Stimulated activated effector memory CD8-positive, alpha-beta T cell treated with anti-CD3 and anti-CD28 coated beads, Interleukin-12 subunit alpha, Interleukin-12 subunit beta, amount 100 ng/mL, for 72 hours (primary cell): ENCODE results near the gene POLR1G.
A peak's percentile ranks its signal among the peaks of the same experiment; 100 is the strongest.
"Not testable (repeated sequence)": the region's sequence is repeated elsewhere in the genome, so short reads cannot be mapped to it uniquely, and the experiment has no call there.

Source experiments
- ATAC-seq: fragments of 150-1000 bp; cut with Tn5 transposase; 2 replicates; pipeline ENCODE4 v1.10.0; 2021
- DNase-seq, 2 donors: peaks; one replicate each; pipeline ENCODE4 v3.0.0; 2021 to 2022; ENCODE audit warnings: low spot score in 2 of 2
- H3K27ac Mint-ChIP-seq: one replicate; pipeline ENCODE4 v1.8.0; 2022; ENCODE audit warnings: mild to moderate bottlenecking, mixed read lengths
- H3K36me3 Mint-ChIP-seq: one replicate; pipeline ENCODE4 v1.8.0; 2022; ENCODE audit warnings: mild to moderate bottlenecking, mixed read lengths
- H3K4me1 Mint-ChIP-seq: one replicate; pipeline ENCODE4 v1.8.0; 2022; ENCODE audit warnings: mixed read lengths
- H3K4me3 Mint-ChIP-seq: one replicate; pipeline ENCODE4 v1.8.0; 2022; ENCODE audit warnings: mild to moderate bottlenecking, mixed read lengths
- H3K9me3 Mint-ChIP-seq: one replicate; pipeline ENCODE4 v1.8.0; 2022; ENCODE audit warnings: mixed read lengths

Gene POLR1G

DNA sequence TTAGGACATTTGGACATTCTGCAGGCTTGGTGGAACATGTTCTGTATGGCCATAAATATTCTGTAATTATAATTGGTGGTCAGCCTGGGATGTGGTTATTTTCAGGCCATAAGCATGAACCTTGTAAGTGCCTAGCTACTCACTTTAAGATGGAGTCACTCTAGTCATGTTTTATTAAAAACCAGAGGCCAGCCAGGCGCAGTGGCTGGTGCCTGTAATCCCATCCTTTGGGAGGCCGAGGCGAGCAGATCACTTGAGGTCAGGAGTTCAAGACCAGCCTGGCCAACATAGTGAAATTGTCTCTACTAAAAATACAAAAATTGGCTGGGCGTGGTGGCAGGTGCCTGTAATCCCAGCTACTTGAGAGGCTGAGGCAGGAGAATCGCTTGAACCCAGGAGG, 1.1 kb downstream of the POLR1G start:
- Mint-ChIP-seq H3K4me3 (peak overlapping the region; percentile 87), H3K36me3 (peaks cover 67% of the 10 kb centered on the region), H3K27ac (peak overlapping the region; percentile 63), H3K4me1 (peaks cover 56% of the 10 kb centered on the region)
- DNase-seq, ATAC-seq, H3K9me3 Mint-ChIP-seq: not testable (repeated sequence)

DNA sequence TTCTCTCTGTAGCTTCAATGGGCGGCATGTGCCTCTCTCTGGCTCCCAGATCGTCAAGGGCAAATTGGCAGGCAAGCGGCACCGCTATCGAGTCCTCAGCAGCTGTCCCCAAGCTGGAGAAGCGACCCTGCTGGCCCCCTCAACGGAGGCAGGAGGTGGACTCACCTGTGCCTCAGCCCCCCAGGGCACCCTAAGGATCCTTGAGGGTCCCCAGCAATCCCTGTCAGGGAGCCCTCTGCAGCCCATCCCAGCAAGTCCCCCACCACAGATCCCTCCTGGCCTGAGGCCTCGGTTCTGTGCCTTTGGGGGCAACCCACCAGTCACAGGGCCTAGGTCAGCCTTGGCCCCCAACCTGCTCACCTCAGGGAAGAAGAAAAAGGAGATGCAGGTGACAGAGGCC, 1.7 kb downstream of the POLR1G start:
- peak overlapping the region; percentile 87 for H3K4me3 Mint-ChIP-seq
- H3K27ac Mint-ChIP-seq: peak overlapping the region; percentile 63
- H3K36me3 Mint-ChIP-seq: peaks cover 72% of the 10 kb centered on the region

DNA sequence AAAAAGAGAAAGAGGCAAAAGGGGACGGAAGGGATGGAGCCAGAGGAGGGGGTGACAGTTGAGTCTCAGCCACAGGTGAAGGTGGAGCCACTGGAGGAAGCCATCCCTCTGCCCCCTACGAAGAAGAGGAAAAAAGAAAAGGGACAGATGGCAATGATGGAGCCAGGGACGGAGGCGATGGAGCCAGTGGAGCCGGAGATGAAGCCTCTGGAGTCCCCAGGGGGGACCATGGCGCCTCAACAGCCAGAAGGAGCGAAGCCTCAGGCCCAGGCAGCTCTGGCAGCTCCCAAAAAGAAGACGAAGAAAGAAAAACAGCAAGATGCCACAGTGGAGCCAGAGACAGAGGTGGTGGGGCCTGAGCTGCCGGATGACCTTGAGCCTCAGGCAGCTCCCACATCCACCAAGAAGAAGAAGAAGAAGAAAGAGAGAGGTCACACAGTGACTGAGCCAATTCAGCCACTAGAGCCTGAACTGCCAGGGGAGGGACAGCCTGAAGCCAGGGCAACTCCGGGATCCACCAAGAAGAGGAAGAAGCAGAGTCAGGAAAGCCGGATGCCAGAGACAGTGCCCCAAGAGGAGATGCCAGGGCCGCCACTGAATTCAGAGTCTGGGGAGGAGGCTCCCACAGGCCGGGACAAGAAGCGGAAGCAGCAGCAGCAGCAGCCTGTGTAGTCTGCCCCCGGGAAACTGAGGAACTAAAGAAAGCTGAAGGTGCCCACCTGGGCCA, 2.5 kb downstream of the POLR1G start:
- peak overlapping the region; percentile 63 for H3K27ac Mint-ChIP-seq

More for the DNA sequence above, 1.7 kb downstream of the POLR1G start:
- ATAC-seq (no peak), DNase-seq (no peak)
- Mint-ChIP-seq H3K9me3 (no peaks in the 10 kb centered on the region), H3K4me1 (peaks cover 56% of the 10 kb centered on the region)

DNA sequence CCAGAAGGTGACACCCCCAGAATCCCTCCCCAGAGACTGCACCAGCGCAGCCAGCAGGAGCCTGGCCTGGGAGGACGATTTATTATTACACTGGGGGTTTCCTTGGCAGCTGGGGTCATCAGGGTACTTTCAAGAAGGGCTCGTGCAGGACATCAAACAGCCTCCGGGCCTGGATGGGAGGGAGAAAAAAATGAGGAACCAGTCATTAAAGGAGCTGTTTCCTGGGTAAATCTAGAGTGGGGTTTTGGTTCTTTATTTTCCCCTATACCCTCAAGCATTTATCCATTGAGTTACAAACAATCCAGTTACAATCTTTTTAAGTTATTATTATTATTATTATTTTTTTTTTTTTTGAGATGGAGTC, 3.1 kb downstream of the POLR1G start:
- no peak for DNase-seq
- H3K9me3 Mint-ChIP-seq: no peaks in the 10 kb centered on the region
- no peak overlapping the region for H3K4me3 Mint-ChIP-seq
- ATAC-seq: no peak
- H3K36me3 Mint-ChIP-seq: peaks cover 83% of the 10 kb centered on the region
- peaks cover 44% of the 10 kb centered on the region for H3K4me1 Mint-ChIP-seq
- peak overlapping the region; percentile 63 for H3K27ac Mint-ChIP-seq

More for the DNA sequence above, 2.5 kb downstream of the POLR1G start:
- ATAC-seq (no peak), DNase-seq (no peak)
- peaks cover 81% of the 10 kb centered on the region for H3K36me3 Mint-ChIP-seq
- H3K4me3 Mint-ChIP-seq: no peak overlapping the region
- peaks cover 49% of the 10 kb centered on the region for H3K4me1 Mint-ChIP-seq
- no peaks in the 10 kb centered on the region for H3K9me3 Mint-ChIP-seq

DNA sequence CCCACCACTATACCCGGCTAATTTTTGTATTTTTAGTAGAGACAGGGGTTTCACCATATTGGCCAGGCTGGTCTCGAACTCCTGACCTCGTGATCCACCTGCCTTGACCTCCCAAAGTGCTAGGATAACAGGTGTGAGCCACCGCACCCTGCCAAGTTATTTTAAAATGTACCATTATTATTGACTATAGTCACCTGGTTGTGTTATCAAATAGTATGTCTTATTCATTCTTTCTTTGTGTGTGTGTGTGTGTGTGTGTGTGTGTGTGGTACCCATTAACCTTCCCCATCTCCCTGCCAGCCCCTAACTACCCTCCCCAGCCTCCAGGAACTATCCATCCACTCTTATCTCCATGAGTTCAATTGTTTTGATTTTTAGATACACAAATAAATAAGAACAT, 3.9 kb downstream of the POLR1G start:
- DNase-seq, H3K27ac Mint-ChIP-seq, H3K4me3 Mint-ChIP-seq, H3K9me3 Mint-ChIP-seq, ATAC-seq: not testable (repeated sequence)
- Mint-ChIP-seq H3K4me1 (peaks cover 36% of the 10 kb centered on the region), H3K36me3 (peaks cover 83% of the 10 kb centered on the region)

DNA sequence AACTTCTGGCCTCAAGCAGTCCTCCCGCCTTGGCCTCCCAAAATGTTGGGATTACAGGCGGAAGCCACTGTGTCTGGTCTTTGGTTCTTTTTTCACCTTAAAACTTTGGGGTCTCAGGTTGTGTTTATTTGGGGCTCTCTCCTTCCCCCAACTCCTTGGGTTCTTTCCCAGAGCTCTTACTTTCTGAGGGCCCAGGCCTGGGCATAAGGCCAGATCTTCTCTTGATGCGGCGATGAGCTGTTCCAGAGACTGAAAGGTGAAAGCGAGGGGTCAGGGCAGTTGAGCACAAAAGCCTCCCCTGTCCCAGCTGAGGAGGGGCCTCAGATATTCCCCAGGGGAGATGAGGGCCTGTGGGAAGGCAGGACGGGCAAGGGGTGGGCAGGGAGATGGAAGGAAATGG, 7.1 kb downstream of the POLR1G start:
- peaks cover 97% of the 10 kb centered on the region for H3K36me3 Mint-ChIP-seq
- no peak for DNase-seq
- H3K27ac Mint-ChIP-seq: no peak overlapping the region
- peaks cover 12% of the 10 kb centered on the region for H3K4me1 Mint-ChIP-seq
- no peak overlapping the region for H3K4me3 Mint-ChIP-seq
- ATAC-seq: no peak
- H3K9me3 Mint-ChIP-seq: no peaks in the 10 kb centered on the region

DNA sequence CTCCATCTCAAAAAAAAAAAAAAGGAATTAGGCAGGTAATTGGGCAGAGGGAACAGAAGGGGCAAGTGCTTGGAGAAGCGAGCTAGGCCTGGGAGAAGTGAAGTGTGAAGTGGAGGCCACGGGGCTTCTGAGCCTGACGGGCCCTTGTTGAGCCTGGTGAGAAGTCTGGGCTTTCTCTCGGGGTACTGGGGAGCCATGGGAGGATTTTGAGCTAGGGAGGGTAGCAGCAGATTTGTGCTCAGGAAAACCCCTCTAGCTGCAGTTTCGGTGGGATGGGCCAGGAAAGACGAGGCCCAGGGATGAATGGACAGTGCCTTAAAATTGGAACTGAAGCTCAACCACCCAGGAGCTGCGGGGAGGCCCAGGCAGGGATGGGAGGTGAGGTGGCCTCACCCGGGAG, 8.0 kb downstream of the POLR1G start:
- ATAC-seq (no peak), DNase-seq (no peak)
- Mint-ChIP-seq H3K27ac (no peak overlapping the region), H3K4me3 (no peak overlapping the region), H3K4me1 (peaks cover 12% of the 10 kb centered on the region), H3K9me3 (no peaks in the 10 kb centered on the region), H3K36me3 (peaks cover 89% of the 10 kb centered on the region)

DNA sequence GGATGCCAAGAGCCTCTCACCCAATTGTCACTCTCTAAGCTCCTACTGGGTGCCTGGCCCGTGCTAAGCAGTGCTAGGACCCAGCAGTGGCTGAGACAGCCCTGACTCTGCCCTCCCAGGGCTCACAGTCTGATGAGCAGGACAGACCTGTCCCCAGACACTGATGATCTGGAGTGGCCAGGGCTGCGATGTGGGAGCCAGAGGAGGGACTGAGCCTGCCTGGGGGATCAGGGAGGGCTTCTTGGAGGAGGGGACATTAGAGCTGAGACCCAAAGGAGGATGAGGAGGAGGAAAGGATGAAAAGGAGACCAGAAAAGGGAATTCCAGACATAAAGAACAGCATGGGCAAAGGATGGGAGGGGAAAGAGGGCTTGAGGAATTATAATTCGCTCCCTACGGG, 10.7 kb downstream of the POLR1G start:
- H3K4me3 Mint-ChIP-seq: no peak overlapping the region
- no peak for ATAC-seq
- no peak overlapping the region for H3K27ac Mint-ChIP-seq
- peaks cover 31% of the 10 kb centered on the region for H3K4me1 Mint-ChIP-seq
- no peaks in the 10 kb centered on the region for H3K9me3 Mint-ChIP-seq
- peaks cover 86% of the 10 kb centered on the region for H3K36me3 Mint-ChIP-seq
- no peak for DNase-seq

DNA sequence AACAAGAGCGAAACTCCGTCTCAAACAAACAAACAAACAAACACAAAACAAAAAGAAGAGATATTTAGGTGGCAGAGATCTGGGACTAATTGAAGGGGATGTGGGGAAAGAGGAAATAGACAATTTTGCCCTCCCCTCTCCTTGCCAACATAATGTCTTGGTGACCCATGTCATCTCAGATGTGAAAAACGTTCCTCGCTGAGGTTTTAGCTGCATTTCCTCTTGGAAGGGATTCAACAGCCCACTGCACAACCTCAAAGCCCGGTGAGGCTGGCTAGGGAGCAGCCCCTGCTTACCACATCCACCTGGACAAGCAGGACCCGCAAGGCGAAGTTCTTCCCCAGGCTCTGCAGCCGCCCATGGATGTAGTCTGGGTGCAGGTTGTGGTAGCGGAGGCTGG, 12.4 kb downstream of the POLR1G start:
- Mint-ChIP-seq H3K27ac (peak overlapping the region; percentile 52), H3K9me3 (no peaks in the 10 kb centered on the region), H3K4me3 (no peak overlapping the region), H3K36me3 (peaks cover 82% of the 10 kb centered on the region), H3K4me1 (peaks cover 47% of the 10 kb centered on the region)
- ATAC-seq (no peak), DNase-seq (no peak)

DNA sequence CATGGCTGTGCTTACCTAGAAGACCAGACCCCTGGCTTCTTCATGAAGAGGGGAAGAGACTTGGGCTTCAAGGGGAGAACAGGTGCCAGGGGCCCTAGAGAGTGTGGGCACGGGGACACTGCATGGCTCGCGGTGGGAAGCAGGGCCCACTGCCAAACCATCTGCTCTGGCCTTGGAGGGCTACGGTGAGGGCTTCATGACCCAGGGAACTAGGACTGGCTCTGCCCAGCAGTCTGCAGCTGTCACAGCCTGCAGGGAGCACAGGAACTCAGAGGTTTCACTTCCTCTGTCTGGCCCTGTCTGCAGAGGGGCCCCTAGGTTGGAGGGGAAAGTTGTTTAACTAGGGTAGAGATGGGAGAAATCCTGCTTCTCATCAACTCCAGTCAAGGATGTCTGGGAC, 13.0 kb downstream of the POLR1G start:
- Mint-ChIP-seq H3K36me3 (peaks cover 77% of the 10 kb centered on the region), H3K4me1 (peaks cover 53% of the 10 kb centered on the region), H3K4me3 (no peak overlapping the region), H3K9me3 (no peaks in the 10 kb centered on the region), H3K27ac (peak overlapping the region; percentile 52)
- no peak for ATAC-seq
- no peak for DNase-seq

DNA sequence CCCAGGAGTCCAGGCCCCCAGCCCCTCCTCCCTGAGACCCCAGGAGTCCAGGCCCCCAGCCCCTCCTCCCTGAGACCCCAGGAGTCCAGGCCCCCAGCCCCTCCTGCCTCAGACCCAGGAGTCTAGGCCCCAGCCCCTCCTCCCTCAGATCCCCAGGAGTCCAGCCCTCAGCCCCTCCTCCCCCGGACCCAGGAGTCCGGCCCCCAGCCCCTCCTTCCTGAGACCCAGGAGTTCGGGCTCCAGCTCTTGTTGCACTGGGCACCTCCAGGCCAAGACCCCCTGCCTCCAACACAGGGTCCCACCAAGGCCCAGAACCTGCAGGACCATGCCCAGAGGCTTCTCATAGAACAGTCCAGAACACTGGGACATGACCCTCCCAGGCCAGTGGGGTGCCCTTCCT, 13.5 kb downstream of the POLR1G start:
- peak overlapping the region; percentile 88 for H3K27ac Mint-ChIP-seq
- DNase-seq (no peak), ATAC-seq (no peak)
- H3K4me3 Mint-ChIP-seq: peak overlapping the region; percentile 23
- peaks cover 56% of the 10 kb centered on the region for H3K4me1 Mint-ChIP-seq
- no peaks in the 10 kb centered on the region for H3K9me3 Mint-ChIP-seq
- H3K36me3 Mint-ChIP-seq: peaks cover 72% of the 10 kb centered on the region

DNA sequence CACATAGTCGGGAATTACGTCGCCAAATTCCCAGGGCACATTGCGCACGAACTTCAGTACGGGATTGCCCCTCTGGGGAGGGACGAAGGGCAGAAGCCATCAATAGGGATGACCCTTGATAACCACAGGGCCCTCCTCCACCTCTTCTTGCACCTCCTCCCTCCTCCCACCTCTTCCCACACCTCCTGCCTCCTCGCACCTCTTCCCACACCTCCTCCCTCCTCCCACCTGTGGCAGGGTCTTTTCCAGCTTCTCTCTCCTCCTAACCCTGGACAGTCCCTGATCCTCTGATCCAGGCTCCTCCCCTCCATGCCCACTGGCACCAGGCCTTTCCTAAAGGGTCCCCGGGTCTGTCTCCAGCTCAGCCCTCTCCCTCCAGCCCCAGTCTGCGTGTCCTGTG, 13.9 kb downstream of the POLR1G start:
- DNase-seq: no peak
- Mint-ChIP-seq H3K9me3 (no peaks in the 10 kb centered on the region), H3K36me3 (peaks cover 67% of the 10 kb centered on the region), H3K27ac (peak overlapping the region; percentile 88), H3K4me3 (peak overlapping the region; percentile 23), H3K4me1 (peaks cover 56% of the 10 kb centered on the region)
- no peak for ATAC-seq

DNA sequence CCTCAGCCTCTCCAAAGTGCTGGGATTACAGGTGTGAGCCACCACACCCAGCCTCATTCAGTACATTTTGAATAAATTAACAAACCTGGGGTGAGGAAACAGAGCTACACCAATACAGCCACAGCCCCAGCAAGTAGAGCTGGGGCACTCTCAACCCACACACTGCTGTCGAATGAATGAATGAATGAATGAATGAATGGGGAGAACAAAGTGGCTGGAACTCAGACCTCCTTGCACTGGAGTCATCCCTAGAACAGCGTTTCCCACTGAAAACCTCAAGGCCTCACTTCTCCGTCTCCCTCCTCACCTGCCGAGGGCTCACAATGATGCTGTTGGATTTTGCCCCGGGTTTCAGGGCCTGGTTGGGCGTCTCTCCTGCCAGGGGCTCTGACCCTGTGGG, 14.4 kb downstream of the POLR1G start:
- Mint-ChIP-seq H3K9me3 (no peaks in the 10 kb centered on the region), H3K4me3 (peak overlapping the region; percentile 23)

DNA sequence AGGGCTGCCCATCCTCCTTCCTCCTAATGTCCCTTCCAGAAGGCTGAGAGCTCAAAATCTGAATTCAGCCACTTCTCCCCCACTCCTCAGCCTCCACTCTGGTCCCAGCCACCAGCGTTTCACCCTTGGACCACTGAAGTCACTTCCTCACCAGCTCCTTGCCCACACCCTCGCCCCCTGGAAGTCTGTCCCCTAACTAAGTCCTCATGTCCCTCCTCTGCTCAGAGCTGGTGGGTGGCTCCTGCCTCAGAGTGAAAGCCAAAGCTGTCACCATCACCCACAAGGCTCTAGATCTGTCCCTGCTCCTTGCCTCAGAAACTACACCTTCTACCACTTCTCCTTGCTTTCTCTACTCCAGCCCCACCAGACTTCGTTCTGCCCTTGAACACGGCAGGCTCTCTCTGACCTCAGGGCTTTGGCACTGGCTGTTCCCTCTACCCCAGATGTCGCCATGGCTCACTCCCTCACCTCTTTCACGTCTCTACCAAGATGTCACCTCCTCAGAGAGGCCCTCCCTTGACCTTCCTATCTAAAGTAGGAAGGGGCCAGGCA, 15.6 kb downstream of the POLR1G start:
- DNase-seq: no peak
- H3K4me1 Mint-ChIP-seq: peaks cover 60% of the 10 kb centered on the region
- no peaks in the 10 kb centered on the region for H3K9me3 Mint-ChIP-seq
- H3K4me3 Mint-ChIP-seq: peak overlapping the region; percentile 1
- H3K27ac Mint-ChIP-seq: peak overlapping the region; percentile 95
- no peak for ATAC-seq
- H3K36me3 Mint-ChIP-seq: peaks cover 50% of the 10 kb centered on the region

More for the DNA sequence above, 14.4 kb downstream of the POLR1G start:
- H3K36me3 Mint-ChIP-seq: peaks cover 62% of the 10 kb centered on the region
- H3K4me1 Mint-ChIP-seq: peaks cover 56% of the 10 kb centered on the region
- no peak for ATAC-seq
- H3K27ac Mint-ChIP-seq: peak overlapping the region; percentile 88
- no peak for DNase-seq

DNA sequence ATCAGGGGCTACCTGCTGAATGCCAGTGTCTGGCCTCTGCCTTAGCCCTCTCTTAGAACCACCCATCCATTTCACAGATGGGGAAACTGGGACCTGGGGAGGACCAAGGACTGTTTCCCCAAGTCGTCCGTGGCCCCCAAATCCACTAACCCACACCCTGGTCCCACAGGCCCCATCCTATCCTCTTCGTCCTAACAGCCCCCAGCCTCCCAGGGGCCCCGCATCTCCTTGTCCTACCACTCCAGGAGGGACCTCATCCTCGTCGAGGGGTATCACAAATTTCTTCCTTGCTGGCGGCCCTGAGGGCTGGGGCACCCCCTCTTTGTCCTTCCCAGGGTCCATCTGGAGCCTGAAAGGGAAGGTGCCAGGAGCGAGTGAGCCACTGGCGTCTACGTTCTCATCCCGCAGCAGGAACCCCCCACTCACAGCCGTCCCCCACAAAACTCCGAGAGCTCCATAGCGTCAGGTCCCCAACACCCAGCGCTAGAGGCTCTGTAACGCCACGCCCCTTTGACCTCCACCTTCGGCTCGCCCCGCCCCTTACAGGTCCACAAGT, 16.7 kb downstream of the POLR1G start:
- H3K27ac Mint-ChIP-seq: peak overlapping the region; percentile 95
- DNase-seq: no peak
- H3K4me3 Mint-ChIP-seq: peak overlapping the region; percentile 93
- peaks cover 69% of the 10 kb centered on the region for H3K4me1 Mint-ChIP-seq
- ATAC-seq: no peak
- H3K36me3 Mint-ChIP-seq: peaks cover 48% of the 10 kb centered on the region
- no peaks in the 10 kb centered on the region for H3K9me3 Mint-ChIP-seq

DNA sequence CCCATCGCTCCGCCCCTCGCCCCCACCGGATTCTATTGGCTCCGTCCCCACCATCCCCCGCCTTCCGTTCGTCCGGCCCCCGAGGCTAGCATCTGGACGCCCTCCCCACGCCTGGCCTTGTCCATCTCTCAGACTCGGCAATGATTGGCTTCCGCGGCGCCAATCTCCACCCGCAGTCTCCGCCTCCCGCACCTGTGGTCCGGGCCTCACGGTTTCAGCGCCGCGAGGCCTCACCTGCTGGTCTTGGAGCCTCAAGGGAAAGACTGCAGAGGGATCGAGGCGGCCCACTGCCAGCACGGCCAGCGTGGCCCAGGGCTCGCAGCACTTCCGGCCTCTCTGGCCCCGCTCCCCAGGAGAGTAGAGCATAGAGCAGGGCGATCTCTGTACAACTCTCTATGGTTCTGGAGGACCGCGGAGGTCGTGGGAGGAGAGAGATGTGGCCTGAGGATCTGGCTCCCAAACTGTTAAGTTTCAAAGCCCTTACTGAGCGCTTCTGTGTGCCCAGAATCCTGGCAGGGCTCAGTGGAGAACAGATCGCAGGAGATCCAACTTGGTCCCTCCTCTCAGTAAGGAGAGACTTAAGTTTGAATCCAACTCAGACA, 17.2 kb downstream of the POLR1G start, which contains the start of gene ERCC1:
Gene ERCC1, minus strand, starts transcription at position 329 of the 602 bp plus-strand sequence. CDS start 543 bp downstream, outside the sequence.
- peak; percentile 82 for ATAC-seq
- Mint-ChIP-seq H3K36me3 (peaks cover 44% of the 10 kb centered on the region), H3K27ac (peak within 1 kb of the TSS; percentile 95), H3K4me1 (peaks cover 70% of the 10 kb centered on the region), H3K9me3 (no peaks in the 10 kb centered on the region), H3K4me3 (peak within 1 kb of the TSS; percentile 93)
- peak; percentile 72 to 96 for DNase-seq
